Glomerular visceral epithelial cell (primary cell): Measurements from ENCODE around the gene PRR20E.
A peak's percentile ranks its signal among the peaks of the same experiment; 100 is the strongest.
"Not testable (repeated sequence)": the region's sequence is repeated elsewhere in the genome, so short reads cannot be mapped to it uniquely, and the experiment has no call there.

ENCODE experiments used
- DNase-seq: peaks from one replicate; pipeline ENCODE4 v3.0.0-alpha.2; 2016; ENCODE audit errors: extremely low spot score

Gene PRR20E

GRCh38 chr13:57166897-57167296 is at the start of gene PRR20E:
Gene PRR20E, plus strand, starts transcription at chr13:57167197. Its CDS starts 387 bp downstream, at chr13:57167584.
- not testable (repeated sequence) for DNase-seq

GRCh38 chr13:57123681-57124080 is 43.3 kb upstream of the PRR20E start:
- DNase-seq, result peak; percentile 12

- no peak for DNase-seq
These were observed 38.1 kb upstream of the PRR20E start for GRCh38 chr13:57128909-57129308.

DNA sequence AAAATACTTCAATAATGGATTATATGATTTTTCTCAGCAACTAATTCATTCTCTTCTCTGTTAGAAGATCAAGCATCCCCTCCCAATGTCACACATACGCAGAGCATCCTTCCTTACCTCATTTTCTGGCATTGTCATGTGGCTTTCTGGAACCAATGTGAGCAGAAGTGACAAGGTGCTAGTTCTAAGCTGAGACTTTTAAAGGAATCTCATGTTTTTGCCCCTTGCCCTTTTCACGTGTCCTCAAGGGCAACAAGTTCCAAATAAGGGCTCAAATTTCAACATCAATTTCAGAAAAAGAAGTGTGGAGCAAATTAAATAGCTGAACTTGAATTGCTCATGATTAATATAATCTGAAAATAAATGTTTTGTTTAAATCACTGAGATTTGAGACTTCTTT is 30.9 kb upstream of the PRR20E start:
- DNase-seq, result no peak

GRCh38 chr13:57137585-57137984 is 29.4 kb upstream of the PRR20E start:
- DNase-seq, result no peak

GRCh38 chr13:57138988-57139387 is 28.0 kb upstream of the PRR20E start:
- DNase-seq, result no peak

- not testable (repeated sequence) for DNase-seq
These were observed 27.2 kb upstream of the PRR20E start for GRCh38 chr13:57139781-57140180.

GRCh38 chr13:57140235-57140968 is 26.6 kb upstream of the PRR20E start, which contains the start of gene PRR20A:
Gene PRR20A, plus strand, starts transcription at chr13:57140918. Its CDS starts 387 bp downstream, at chr13:57141305.
- not testable (repeated sequence) for DNase-seq

- DNase-seq, result not testable (repeated sequence)
These were observed 19.8 kb upstream of the PRR20E start, which contains the start of gene PRR20B for GRCh38 chr13:57147188-57147587. Gene PRR20B, plus strand, starts transcription at chr13:57147488. Its CDS starts 387 bp downstream, at chr13:57147875.

- not testable (repeated sequence) for DNase-seq
These were observed 18.9 kb upstream of the PRR20E start for GRCh38 chr13:57148106-57148505.

GRCh38 chr13:57153761-57154160 is 13.2 kb upstream of the PRR20E start, which contains the start of gene PRR20C:
Gene PRR20C, plus strand, starts transcription at chr13:57154061. Its CDS starts 387 bp downstream, at chr13:57154448.
- not testable (repeated sequence) for DNase-seq

GRCh38 chr13:57160332-57160731 is 6.7 kb upstream of the PRR20E start, which contains the start of gene PRR20D:
Gene PRR20D, plus strand, starts transcription at chr13:57160632. Its CDS starts 387 bp downstream, at chr13:57161019.
- not testable (repeated sequence) for DNase-seq

- no peak for DNase-seq
These were observed 24.7 kb downstream of the PRR20E start for GRCh38 chr13:57191667-57192066.

DNA sequence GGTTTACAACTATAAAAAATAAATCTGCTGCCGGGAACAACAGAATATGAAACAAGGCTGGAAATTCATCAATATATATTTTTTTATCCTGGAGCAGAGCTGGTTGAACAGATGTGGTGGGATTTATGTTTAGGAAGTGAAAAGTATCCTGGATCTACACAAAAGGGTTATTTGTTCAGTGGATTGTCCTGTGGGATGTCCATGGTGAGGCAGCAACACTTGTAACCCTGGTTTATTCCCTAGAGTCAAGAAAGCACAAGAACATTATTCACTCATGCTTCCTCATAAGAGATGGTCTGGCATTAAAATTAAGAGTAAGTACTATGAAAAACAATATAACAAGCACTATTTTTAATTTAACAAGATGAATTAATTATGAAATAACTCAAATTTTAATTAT is 46.0 kb downstream of the PRR20E start:
- DNase-seq, result no peak
